CD4-positive, alpha-beta T cell treated with Interleukin-6 at 100 ng/mL for 8 hours (primary cell): ENCODE measurements around the gene NPHP4.

Experiments used
- DNase-seq: peaks from one replicate; pipeline ENCODE4 v3.0.0-alpha.2; 2020; ENCODE audit warnings: mixed read lengths, low spot score

Gene NPHP4

GRCh38 chr1:6003568-6004411, 11.6 kb upstream of the NPHP4 start:
- DNase-seq: no peak

- DNase-seq: no peak
Observed at GRCh38 chr1:6002714-6003501, 10.7 kb upstream of the NPHP4 start.

- no peak for DNase-seq
Observed at GRCh38 chr1:6001992-6002576, 9.9 kb upstream of the NPHP4 start.

- no peak for DNase-seq
Observed at GRCh38 chr1:6000444-6001288, 8.4 kb upstream of the NPHP4 start.

- DNase-seq: no peak
Observed at GRCh38 chr1:5999711-6000443, 7.7 kb upstream of the NPHP4 start.

GRCh38 chr1:5998906-5999301, 6.7 kb upstream of the NPHP4 start:
- no peak for DNase-seq

- no peak for DNase-seq
Observed at GRCh38 chr1:5998051-5998905, 6.1 kb upstream of the NPHP4 start.

- DNase-seq: no peak
Observed at GRCh38 chr1:5997316-5997715, 5.1 kb upstream of the NPHP4 start.

- DNase-seq: no peak
Observed at GRCh38 chr1:5996641-5997270, 4.5 kb upstream of the NPHP4 start.

GRCh38 chr1:5995871-5996630, 3.8 kb upstream of the NPHP4 start:
- DNase-seq: no peak

- peak; percentile 82 for DNase-seq
Observed at GRCh38 chr1:5994713-5995621, 2.7 kb upstream of the NPHP4 start.

- DNase-seq: peak; percentile 33
Observed at GRCh38 chr1:5993556-5994491, 1.6 kb upstream of the NPHP4 start.

- peak; percentile 19 for DNase-seq
Observed at GRCh38 chr1:5992814-5993555, 760 bp upstream of the NPHP4 start.

GRCh38 chr1:5991381-5992025, 722 bp downstream of the NPHP4 start:
- peak; percentile 33 for DNase-seq

- DNase-seq: no peak
Observed at GRCh38 chr1:5990913-5991312, 1.3 kb downstream of the NPHP4 start.
